ENCODE measurements around the gene NCOA6. TPM values are rescaled to one million over a fixed set of nuclear protein-coding genes. Genes with fewer than 3 reads are reported as not detected.

Gene NCOA6
- total and polyA plus RNA-seq, 2 of the 4 experiments (the other 2 are of a cell fraction): 3.6 to 13.1 TPM

DNA sequence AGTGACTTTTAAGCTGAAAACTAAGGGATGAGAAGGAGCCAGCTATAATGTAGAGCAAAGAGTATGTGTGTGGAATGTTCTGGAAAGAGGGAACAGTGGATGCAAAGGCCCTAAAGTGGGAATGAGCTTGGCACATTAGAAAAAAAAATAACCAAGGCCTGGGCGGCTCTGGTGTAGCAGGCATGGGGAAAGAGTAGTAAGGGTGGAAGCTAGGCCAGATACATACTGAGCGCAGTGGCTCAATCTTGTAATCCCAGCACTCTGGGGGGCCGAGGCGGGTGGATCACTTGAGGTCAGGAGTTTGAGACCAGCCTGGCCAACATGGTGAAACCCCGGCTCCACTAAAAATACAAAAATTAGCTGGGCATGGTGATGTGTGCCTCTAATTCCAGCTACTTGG is 38.8 kb upstream of the NCOA6 start:
- H3K27me3 ChIP-seq (ENCODE audit: control insufficient read depth, insufficient read depth, low read length): no peaks in the 10 kb centered on the region
- no peak overlapping the region for H3K4ac ChIP-seq (ENCODE audit: low read depth, low read length)
- H2AFZ ChIP-seq (replicated peaks; ENCODE audit: low read length, poor library complexity): no peak overlapping the region
- no TSS peak for BruUV-seq (replicated peaks)
- H4K91ac ChIP-seq (ENCODE audit: insufficient read depth, low read depth, low read length): no peak overlapping the region
- no peak for ATAC-seq (ENCODE audit: low read depth)
- H3K36me3 ChIP-seq (ENCODE audit: control insufficient read depth, insufficient read depth, low read length): peaks cover 20% of the 10 kb centered on the region
- no peak for DNase-seq
- no peak overlapping the region for H2BK5ac ChIP-seq (ENCODE audit: low read depth, low read length, poor library complexity, severe bottlenecking)
- no peak overlapping the region for H4K5ac ChIP-seq (ENCODE audit: low read depth, low read length)
- dilution Hi-C loops (cut with HindIII; ENCODE audit: low sequenced_read_pairs, unreplicated experiment): no loop called here
- no peaks in the 10 kb centered on the region for H3K9me3 ChIP-seq (ENCODE audit: control insufficient read depth, insufficient read depth, low read length)
- H2BK20ac ChIP-seq (ENCODE audit: low read depth, low read length): no peak overlapping the region
- WGBS, 2 experiments (ENCODE audit: extremely low coverage in 2 of 2, insufficient read length in 1 of 2): 100% methylated on average over 1 of the region's 5 CpGs; no CpG with 5 or more reads in 1 of the 2 experiments
- ChIA-PET CTCF (interaction anchor here (0.9 kb wide), 1 partner anchor 10 kb away, joined by 3 read pairs; no protein-coding TSS in a partner anchor), POLR2A (ENCODE audit: unreplicated experiment) (no interaction called here)
- H3K56ac ChIP-seq (ENCODE audit: extremely low read depth, insufficient read depth, low read length): no peak overlapping the region
- H4K20me1 ChIP-seq (ENCODE audit: insufficient read depth, low read length): no peaks in the 10 kb centered on the region; the same call in 1 of the 2 replicates
- H3K4me2 ChIP-seq (ENCODE audit: low read depth, low read length): no peak overlapping the region
- H3K18ac ChIP-seq (ENCODE audit: low read depth, low read length): no peak overlapping the region
- no peak overlapping the region for H2BK120ac ChIP-seq (ENCODE audit: low read depth, low read length)
- peaks cover 8 to 15% of the 10 kb centered on the region in 2 experiments; a peak in 2 of 4 replicates for H3K79me1 ChIP-seq (ENCODE audit: low read depth in 1 of 2, low read length in 2 of 2)
- intact Hi-C loops (cut with micrococcal nuclease): no loop called here
- H3K4me3 ChIP-seq (ENCODE audit: insufficient read depth, low read depth, low read length): no peak overlapping the region
- H3K9me1 ChIP-seq (ENCODE audit: insufficient read depth, low read length): no peaks in the 10 kb centered on the region
- H2BK15ac ChIP-seq (ENCODE audit: low read depth, low read length): no peak overlapping the region
- H3K14ac ChIP-seq (replicated peaks; ENCODE audit: low read depth, low read length): no peak overlapping the region
- H3K9ac ChIP-seq (ENCODE audit: low read depth, low read length): no peak overlapping the region
- no peak overlapping the region for H3K27ac ChIP-seq (ENCODE audit: insufficient read depth, low read length)
- no peak overlapping the region for H2AK9ac ChIP-seq (replicated peaks; ENCODE audit: low read depth, low read length, poor library complexity)
- no peaks in the 10 kb centered on the region for H3K4me1 ChIP-seq (ENCODE audit: control insufficient read depth, insufficient read depth, low read length)
- in situ Hi-C loops (cut with MboI; ENCODE audit: low sequenced_read_pairs): loop anchor here (25.0 kb wide), 1 partner anchor 398 kb away; no protein-coding TSS in a partner anchor
- no peak overlapping the region for H3K23ac ChIP-seq (ENCODE audit: low read depth, low read length)
- H2AK5ac ChIP-seq (ENCODE audit: low read depth, low read length): no peak overlapping the region
- TF ChIP-seq RFX5 (IDR thresholded peaks at IDR 0.05; ENCODE audit: low read depth, low read length) (no peak), RAD21 (IDR thresholded peaks at IDR 0.05; ENCODE audit: low read length) (no peak), POLR2A (IDR thresholded peaks at IDR 0.05; ENCODE audit: low read depth, low read length) (no peak), SMC3 (IDR thresholded peaks at IDR 0.05; ENCODE audit: low read depth, low read length) (no peak), MAFK (IDR thresholded peaks at IDR 0.05; ENCODE audit: low read depth, low read length) (no peak), MAZ (IDR thresholded peaks at IDR 0.05; ENCODE audit: borderline replicate concordance, low read depth, low read length) (no peak), RCOR1 (IDR thresholded peaks at IDR 0.05; ENCODE audit: insufficient replicate concordance, low read length) (no peak), NFE2L2 (IDR thresholded peaks at IDR 0.05; ENCODE audit: low read depth, low read length) (no peak), CHD1 (IDR thresholded peaks at IDR 0.05; ENCODE audit: low read depth, low read length) (no peak), FOS (IDR thresholded peaks at IDR 0.05; ENCODE audit: low read depth, low read length) (no peak), CEBPB (IDR thresholded peaks at IDR 0.05; ENCODE audit: low read depth, low read length) (no peak), BHLHE40 (IDR thresholded peaks at IDR 0.05; ENCODE audit: low read depth, low read length) (no peak), MXI1 (IDR thresholded peaks at IDR 0.05; ENCODE audit: borderline replicate concordance, low read depth, low read length) (no peak)
- TF ChIP-seq, protein P1, sequence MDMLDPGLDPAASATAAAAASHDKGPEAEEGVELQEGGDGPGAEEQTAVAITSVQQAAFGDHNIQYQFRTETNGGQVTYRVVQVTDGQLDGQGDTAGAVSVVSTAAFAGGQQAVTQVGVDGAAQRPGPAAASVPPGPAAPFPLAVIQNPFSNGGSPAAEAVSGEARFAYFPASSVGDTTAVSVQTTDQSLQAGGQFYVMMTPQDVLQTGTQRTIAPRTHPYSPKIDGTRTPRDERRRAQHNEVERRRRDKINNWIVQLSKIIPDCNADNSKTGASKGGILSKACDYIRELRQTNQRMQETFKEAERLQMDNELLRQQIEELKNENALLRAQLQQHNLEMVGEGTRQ (IDR thresholded peaks at IDR 0.05; ENCODE audit: low read depth, low read length): no peak
- TF ChIP-seq, protein P2, sequence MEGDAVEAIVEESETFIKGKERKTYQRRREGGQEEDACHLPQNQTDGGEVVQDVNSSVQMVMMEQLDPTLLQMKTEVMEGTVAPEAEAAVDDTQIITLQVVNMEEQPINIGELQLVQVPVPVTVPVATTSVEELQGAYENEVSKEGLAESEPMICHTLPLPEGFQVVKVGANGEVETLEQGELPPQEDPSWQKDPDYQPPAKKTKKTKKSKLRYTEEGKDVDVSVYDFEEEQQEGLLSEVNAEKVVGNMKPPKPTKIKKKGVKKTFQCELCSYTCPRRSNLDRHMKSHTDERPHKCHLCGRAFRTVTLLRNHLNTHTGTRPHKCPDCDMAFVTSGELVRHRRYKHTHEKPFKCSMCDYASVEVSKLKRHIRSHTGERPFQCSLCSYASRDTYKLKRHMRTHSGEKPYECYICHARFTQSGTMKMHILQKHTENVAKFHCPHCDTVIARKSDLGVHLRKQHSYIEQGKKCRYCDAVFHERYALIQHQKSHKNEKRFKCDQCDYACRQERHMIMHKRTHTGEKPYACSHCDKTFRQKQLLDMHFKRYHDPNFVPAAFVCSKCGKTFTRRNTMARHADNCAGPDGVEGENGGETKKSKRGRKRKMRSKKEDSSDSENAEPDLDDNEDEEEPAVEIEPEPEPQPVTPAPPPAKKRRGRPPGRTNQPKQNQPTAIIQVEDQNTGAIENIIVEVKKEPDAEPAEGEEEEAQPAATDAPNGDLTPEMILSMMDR (conservative IDR thresholded peaks at IDR 0.05; ENCODE audit: low read depth, low read length): no peak
- TF ChIP-seq, protein P3, sequence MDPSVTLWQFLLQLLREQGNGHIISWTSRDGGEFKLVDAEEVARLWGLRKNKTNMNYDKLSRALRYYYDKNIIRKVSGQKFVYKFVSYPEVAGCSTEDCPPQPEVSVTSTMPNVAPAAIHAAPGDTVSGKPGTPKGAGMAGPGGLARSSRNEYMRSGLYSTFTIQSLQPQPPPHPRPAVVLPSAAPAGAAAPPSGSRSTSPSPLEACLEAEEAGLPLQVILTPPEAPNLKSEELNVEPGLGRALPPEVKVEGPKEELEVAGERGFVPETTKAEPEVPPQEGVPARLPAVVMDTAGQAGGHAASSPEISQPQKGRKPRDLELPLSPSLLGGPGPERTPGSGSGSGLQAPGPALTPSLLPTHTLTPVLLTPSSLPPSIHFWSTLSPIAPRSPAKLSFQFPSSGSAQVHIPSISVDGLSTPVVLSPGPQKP (IDR thresholded peaks at IDR 0.05; ENCODE audit: borderline replicate concordance, low read depth, low read length): no peak
- no peak overlapping the region for H4K8ac ChIP-seq (ENCODE audit: low read depth in 2 of 2, low read length in 2 of 2)
